H9 (cell line): Measurements from ENCODE around the gene TMEM205. TPM values are rescaled to one million over a fixed set of nuclear protein-coding genes. Genes with fewer than 3 reads are reported as not detected.

ENCODE experiments used
- DNase-seq: peaks from one replicate; pipeline ENCODE4 v3.0.0-alpha.2; 2017
- H2AFZ ChIP-seq: one replicate; pipeline ENCODE4 v1.6.1; 2013; ENCODE audit warnings: mild to moderate bottlenecking, low read length, control low read depth, moderate library complexity
- H2AK5ac ChIP-seq: 2 replicates; pipeline ENCODE4 v1.6.1; 2013; ENCODE audit warnings: low read length, control low read depth, mixed read lengths; ENCODE audit not compliant: insufficient read length
- H2BK120ac ChIP-seq: one replicate; pipeline ENCODE4 v1.6.1; 2013; ENCODE audit warnings: low read depth, mild to moderate bottlenecking, low read length, control low read depth, inconsistent platforms; ENCODE audit not compliant: poor library complexity, severe bottlenecking
- H2BK12ac ChIP-seq: 2 replicates; pipeline ENCODE4 v1.6.1; 2013; ENCODE audit warnings: low read length, control low read depth, mixed read lengths, low read depth; ENCODE audit not compliant: insufficient read length
- H2BK15ac ChIP-seq: 2 replicates; pipeline ENCODE4 v1.6.1; 2013; ENCODE audit warnings: low read depth, low read length, control low read depth
- H2BK20ac ChIP-seq: one replicate; pipeline ENCODE4 v1.6.1; 2013; ENCODE audit warnings: low read depth, mild to moderate bottlenecking, low read length, control low read depth, inconsistent platforms; ENCODE audit not compliant: poor library complexity, severe bottlenecking
- H2BK5ac ChIP-seq: 2 replicates; pipeline ENCODE4 v1.6.1; 2013; ENCODE audit warnings: low read length, control low read depth, mixed read lengths; ENCODE audit not compliant: insufficient read length
- H3K14ac ChIP-seq: 2 replicates; pipeline ENCODE4 v1.6.1; 2013; ENCODE audit warnings: low read length, control low read depth; ENCODE audit not compliant: insufficient read depth
- H3K18ac ChIP-seq: 2 replicates; pipeline ENCODE4 v1.6.1; 2013; ENCODE audit warnings: low read depth, mild to moderate bottlenecking, mixed read lengths, low read length, control low read depth; ENCODE audit not compliant: insufficient read length
- H3K23ac ChIP-seq: 2 replicates; pipeline ENCODE4 v1.6.1; 2013; ENCODE audit warnings: low read length, control low read depth, mixed read lengths, low read depth; ENCODE audit not compliant: insufficient read length
- H3K23me2 ChIP-seq: 2 replicates; pipeline ENCODE4 v1.6.1; 2013; ENCODE audit warnings: low read depth, mild to moderate bottlenecking, mixed read lengths, low read length, control low read depth; ENCODE audit not compliant: insufficient read length, poor library complexity, severe bottlenecking
- H3K27ac ChIP-seq: 2 replicates; pipeline ENCODE4 v1.5.1; 2013; ENCODE audit warnings: low read length, control low read depth, mixed read lengths, low read depth; ENCODE audit not compliant: insufficient read length
- H3K27me3 ChIP-seq: 2 replicates; pipeline ENCODE4 v1.6.1; 2013; ENCODE audit warnings: low read length, control low read depth, inconsistent platforms; ENCODE audit not compliant: insufficient read depth
- H3K4ac ChIP-seq: 2 replicates; pipeline ENCODE4 v1.6.1; 2013; ENCODE audit warnings: low read depth, mild to moderate bottlenecking, control low read depth, inconsistent platforms, low read length, moderate library complexity
- H3K4me1 ChIP-seq: 2 replicates; pipeline ENCODE4 v1.6.1; 2013; ENCODE audit warnings: low read length, control low read depth, inconsistent platforms; ENCODE audit not compliant: insufficient read depth
- H3K4me2 ChIP-seq: 2 replicates; pipeline ENCODE4 v1.6.1; 2013; ENCODE audit warnings: low read length, control low read depth, mixed read lengths; ENCODE audit not compliant: insufficient read length, insufficient read depth
- H3K56ac ChIP-seq: 2 replicates; pipeline ENCODE4 v1.6.1; 2013; ENCODE audit warnings: low read depth, mild to moderate bottlenecking, mixed read lengths, low read length, control low read depth; ENCODE audit not compliant: insufficient read length
- H3K79me1 ChIP-seq: 2 replicates; pipeline ENCODE4 v1.6.1; 2013; ENCODE audit warnings: low read depth, mild to moderate bottlenecking, moderate library complexity, low read length, control low read depth, inconsistent platforms; ENCODE audit not compliant: insufficient read depth, poor library complexity, severe bottlenecking
- H3K79me2 ChIP-seq: 2 replicates; pipeline ENCODE4 v1.6.1; 2013; ENCODE audit warnings: low read length, control low read depth, inconsistent platforms; ENCODE audit not compliant: insufficient read depth
- H3K9ac ChIP-seq: 2 replicates; pipeline ENCODE4 v1.6.1; 2013; ENCODE audit warnings: low read length, control low read depth, mixed read lengths; ENCODE audit not compliant: insufficient read length; ENCODE audit errors: extremely low read depth
- H3K9me3 ChIP-seq: one replicate; pipeline ENCODE4 v1.6.1; 2013; ENCODE audit warnings: low read depth, low read length, inconsistent platforms; ENCODE audit not compliant: control insufficient read depth
- H3T11ph ChIP-seq: one replicate; pipeline ENCODE4 v1.6.1; 2013; ENCODE audit warnings: mild to moderate bottlenecking, low read length, control low read depth, inconsistent platforms
- H4K20me1 ChIP-seq: one replicate; pipeline ENCODE4 v1.6.1; 2013; ENCODE audit not compliant: control insufficient read depth, insufficient read length, insufficient read depth
- H4K5ac ChIP-seq: 2 replicates; pipeline ENCODE4 v1.6.1; 2013; ENCODE audit warnings: low read depth, mild to moderate bottlenecking, mixed read lengths, low read length, control low read depth; ENCODE audit not compliant: insufficient read length
- H4K8ac ChIP-seq: replicated peaks from 2 replicates; pipeline ENCODE4 v1.6.1; 2013; ENCODE audit warnings: low read length, control low read depth, mixed read lengths, low read depth; ENCODE audit not compliant: insufficient read length
- H4K91ac ChIP-seq: 2 replicates; pipeline ENCODE4 v1.6.1; 2013; ENCODE audit warnings: low read depth, mild to moderate bottlenecking, moderate library complexity, mixed read lengths, low read length, control low read depth; ENCODE audit not compliant: insufficient read length
- H3K27ac Mint-ChIP-seq, 3 experiments: 2 replicates in 2 of 3; 3 replicates in 1 of 3; pipeline ENCODE4 v1.8.0; 2020 to 2021; ENCODE audit warnings: mixed read lengths in 3 of 3, mild to moderate bottlenecking in 1 of 3, moderate library complexity in 1 of 3
- H3K27me3 Mint-ChIP-seq: 2 replicates; pipeline ENCODE4 v1.8.0; 2021; ENCODE audit warnings: low read depth, mild to moderate bottlenecking, moderate library complexity, mixed read lengths
- H3K36me3 Mint-ChIP-seq, 3 experiments: 2 replicates in 2 of 3; 3 replicates in 1 of 3; pipeline ENCODE4 v1.8.0; 2020 to 2021; ENCODE audit warnings: low read depth in 3 of 3, mixed read lengths in 3 of 3; ENCODE audit not compliant: insufficient read depth in 1 of 3
- H3K4me1 Mint-ChIP-seq, 2 experiments: 2 replicates each; pipeline ENCODE4 v1.8.0; 2020; ENCODE audit warnings: mixed read lengths in 2 of 2
- H3K4me3 Mint-ChIP-seq, 2 experiments: 2 replicates in 1 of 2; 3 replicates in 1 of 2; pipeline ENCODE4 v1.8.0; 2020 to 2021; ENCODE audit warnings: mild to moderate bottlenecking in 2 of 2, mixed read lengths in 2 of 2, moderate library complexity in 1 of 2
- H3K9me3 Mint-ChIP-seq, 2 experiments: 2 replicates in 1 of 2; 3 replicates in 1 of 2; pipeline ENCODE4 v1.8.0; 2020; ENCODE audit warnings: mild to moderate bottlenecking in 2 of 2, mixed read lengths in 2 of 2, moderate library complexity in 1 of 2
- CTCF ChIP-seq: fragments of 200-600 bp; sonication (generic); conservative IDR thresholded peaks from 3 replicates; pipeline ENCODE4 v1.8.0; 2021; ENCODE audit warnings: antibody characterized with exemption, mild to moderate bottlenecking
- WGBS: extraction: QIAGEN DNeasy Blood & Tissue Kit; methylation state at CpG from one replicate; pipeline ENCODE4 v1.1.7; 2013; ENCODE audit warnings: missing lambda C conversion rate, low lambda C conversion rate, mixed read lengths; ENCODE audit not compliant: insufficient read length; ENCODE audit errors: extremely low coverage; 5-methylcytosine and 5-hydroxymethylcytosine counted together
- total RNA-seq: library from RNA; stranded (reverse); gene quantifications from 2 replicates; pipeline ENCODE4 v1.2.1, GENCODE V29; 2021

The TMEM205 gene
- total RNA-seq, 1 experiment from 2014 or later = 69.7 TPM

GRCh38 chr19:11361037-11361770 is 15.1 kb upstream of the TMEM205 start:
- peak overlapping the region; percentile 59 for H3K4me2 ChIP-seq
- no peak overlapping the region for H2BK5ac ChIP-seq
- no peak overlapping the region for H3K27ac Mint-ChIP-seq
- H3K23ac ChIP-seq = no peak overlapping the region
- H3K79me1 ChIP-seq = no peaks in the 10 kb centered on the region
- H3K9me3 ChIP-seq = no peaks in the 10 kb centered on the region
- DNase-seq = peak; percentile 96
- no peak overlapping the region for H3K9ac ChIP-seq
- peak; percentile 59 for TF ChIP-seq CTCF
- H3K4me1 ChIP-seq = no peaks in the 10 kb centered on the region; the same call in 1 of the 2 replicates
- H2BK120ac ChIP-seq = no peak overlapping the region
- no CpG with 5 or more reads among the region's 43 CpGs for WGBS
- no peak overlapping the region for H4K91ac ChIP-seq
- H4K8ac ChIP-seq = no peak overlapping the region
- peak overlapping the region; percentile 20 for H3K18ac ChIP-seq
- no peak overlapping the region for H2BK15ac ChIP-seq
- no peak overlapping the region for H3K27ac ChIP-seq
- H2AK5ac ChIP-seq = no peak overlapping the region
- no peak overlapping the region for H4K5ac ChIP-seq
- H4K20me1 ChIP-seq = no peaks in the 10 kb centered on the region
- H3T11ph ChIP-seq = no peak overlapping the region
- no peaks in the 10 kb centered on the region; a peak in 1 of 5 replicates for H3K9me3 Mint-ChIP-seq
- no peak overlapping the region for H2BK20ac ChIP-seq
- peak overlapping the region; percentile 37; the same call in 1 of the 2 replicates for H3K14ac ChIP-seq
- peaks cover 0 to 2% (median 0%) of the 10 kb centered on the region in 3 experiments; a peak in 3 of 7 replicates for H3K36me3 Mint-ChIP-seq
- no peaks in the 10 kb centered on the region for H3K79me2 ChIP-seq
- H2AFZ ChIP-seq = no peak overlapping the region
- no peak overlapping the region for H3K4ac ChIP-seq
- H3K27me3 Mint-ChIP-seq = peaks cover 46% of the 10 kb centered on the region
- no peak overlapping the region for H3K56ac ChIP-seq
- no peak overlapping the region for H2BK12ac ChIP-seq
- peaks cover 6 to 22% of the 10 kb centered on the region in 2 experiments for H3K4me1 Mint-ChIP-seq
- no peaks in the 10 kb centered on the region; the same call in 1 of the 2 replicates for H3K27me3 ChIP-seq
- H3K23me2 ChIP-seq = peaks cover 12% of the 10 kb centered on the region
- H3K4me3 Mint-ChIP-seq = peak overlapping the region; percentile 62 to 82
